Measurements from ENCODE around the gene OLFML2A. TPM values are rescaled to one million over a fixed set of nuclear protein-coding genes. Genes with fewer than 3 reads are reported as not detected.

Gene OLFML2A
- polyA plus RNA-seq, 1 donor, result 11.7 TPM

DNA sequence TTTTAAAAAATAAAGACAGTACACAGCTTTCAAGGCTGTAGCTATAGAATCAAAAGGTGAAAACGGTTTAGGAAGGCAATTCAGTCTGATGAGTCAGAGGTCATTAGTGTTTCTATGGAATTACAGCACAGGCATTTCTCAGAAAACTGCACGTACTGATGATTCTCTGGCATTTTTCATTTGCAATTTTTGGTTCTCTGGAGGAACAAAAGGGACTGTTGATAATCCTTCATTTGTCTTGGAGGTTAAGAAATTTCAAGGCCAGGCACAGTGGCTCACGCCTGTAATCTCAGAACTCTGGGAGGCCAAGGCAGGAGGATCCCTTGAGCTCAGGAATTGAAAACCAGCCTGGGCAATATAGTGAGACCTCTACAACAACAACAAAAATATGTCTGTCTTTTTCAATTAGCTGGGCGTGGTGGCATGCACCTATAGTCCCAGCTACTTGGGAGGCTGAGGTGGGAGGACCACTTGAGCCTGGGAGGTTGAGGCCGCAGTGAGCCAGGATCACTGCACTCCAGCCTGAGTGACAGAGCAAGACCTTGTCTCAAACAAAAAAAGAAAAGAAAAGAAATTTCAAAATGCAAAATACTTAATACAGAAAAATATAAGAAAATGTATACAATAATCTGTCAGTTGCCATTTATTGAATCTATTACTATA lies 33.1 kb upstream of the OLFML2A start:
- Histone ChIP-seq H3K36me3 (ENCODE audit: control insufficient read depth, insufficient read depth, low read length) (no peaks in the 10 kb centered on the region), H3K9me3 (ENCODE audit: control insufficient read depth, low read depth, low read length) (no peaks in the 10 kb centered on the region), H3K4me1 (ENCODE audit: control insufficient read depth, insufficient read depth, low read length) (no peaks in the 10 kb centered on the region), H3K4me3 (ENCODE audit: low read length) (no peak overlapping the region), H3K27ac (ENCODE audit: low read length) (no peak overlapping the region), H3K27me3 (ENCODE audit: control insufficient read depth, insufficient read depth, low read length) (no peaks in the 10 kb centered on the region)
- 29% methylated on average over 1 of the region's 5 CpGs for WGBS (ENCODE audit: insufficient coverage, low lambda C conversion rate)
- peak in 1 of 2 donors; percentile 45 for DNase-seq

DNA sequence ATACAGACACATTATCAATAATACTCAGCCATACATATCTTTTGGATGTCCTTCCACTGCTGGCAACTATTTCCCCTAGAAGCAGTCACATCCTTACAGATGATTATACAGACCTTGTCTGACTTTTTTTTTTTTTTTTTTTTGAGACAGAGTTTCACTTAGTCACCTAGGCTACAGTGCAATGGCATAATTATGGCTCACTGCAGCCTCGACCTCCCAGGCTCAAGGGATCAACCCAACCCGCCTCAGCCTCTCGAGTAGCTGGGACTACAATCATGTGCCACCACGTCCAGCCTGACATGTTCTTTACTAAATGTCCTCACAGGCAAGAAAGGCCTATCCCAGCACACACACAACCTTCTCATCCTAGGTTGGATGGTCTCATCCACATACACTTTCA lies 29.9 kb upstream of the OLFML2A start:
- no peak overlapping the region for H3K4me3 ChIP-seq (ENCODE audit: low read length)
- no peaks in the 10 kb centered on the region for H3K9me3 ChIP-seq (ENCODE audit: control insufficient read depth, low read depth, low read length)
- no peaks in the 10 kb centered on the region for H3K27me3 ChIP-seq (ENCODE audit: control insufficient read depth, insufficient read depth, low read length)
- H3K4me1 ChIP-seq (ENCODE audit: control insufficient read depth, insufficient read depth, low read length), result no peaks in the 10 kb centered on the region
- H3K36me3 ChIP-seq (ENCODE audit: control insufficient read depth, insufficient read depth, low read length), result no peaks in the 10 kb centered on the region
- no peak overlapping the region for H3K27ac ChIP-seq (ENCODE audit: low read length)
- DNase-seq, result no peak
- no CpG with 5 or more reads among the region's 4 CpGs for WGBS (ENCODE audit: insufficient coverage, low lambda C conversion rate)

GRCh38 chr9:124749284-124749683 lies 27.6 kb upstream of the OLFML2A start:
- H3K36me3 ChIP-seq (ENCODE audit: control insufficient read depth, insufficient read depth, low read length), result no peaks in the 10 kb centered on the region
- no peak for DNase-seq
- H3K9me3 ChIP-seq (ENCODE audit: control insufficient read depth, low read depth, low read length), result no peaks in the 10 kb centered on the region
- no peak overlapping the region for H3K27ac ChIP-seq (ENCODE audit: low read length)
- 80% methylated on average over 1 of the region's 3 CpGs for WGBS (ENCODE audit: insufficient coverage, low lambda C conversion rate)
- H3K27me3 ChIP-seq (ENCODE audit: control insufficient read depth, insufficient read depth, low read length), result no peaks in the 10 kb centered on the region
- H3K4me3 ChIP-seq (ENCODE audit: low read length), result no peak overlapping the region
- no peaks in the 10 kb centered on the region for H3K4me1 ChIP-seq (ENCODE audit: control insufficient read depth, insufficient read depth, low read length)

DNA sequence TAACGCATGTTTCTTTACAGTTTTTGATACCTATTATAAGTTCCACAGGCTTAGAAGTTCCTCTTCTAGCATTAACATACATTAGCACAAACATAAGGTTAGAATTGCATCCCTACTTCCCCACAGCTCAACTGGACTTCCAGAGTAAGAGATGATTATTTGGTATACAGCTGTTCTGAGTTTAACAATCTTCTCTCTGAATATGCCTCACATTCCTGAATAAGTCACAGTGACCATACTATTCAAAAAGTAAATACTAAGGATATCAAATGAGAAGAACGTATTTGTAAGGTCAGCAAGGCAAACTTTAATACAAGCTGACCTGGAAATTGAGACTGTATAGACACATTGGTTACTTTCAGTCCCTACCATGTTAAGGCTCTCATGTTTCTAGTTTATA lies 27.2 kb upstream of the OLFML2A start:
- 100% methylated on average over 1 of the region's 2 CpGs for WGBS (ENCODE audit: insufficient coverage, low lambda C conversion rate)
- no peak for DNase-seq

GRCh38 chr9:124752967-124753366 lies 24.0 kb upstream of the OLFML2A start:
- Histone ChIP-seq H3K4me3 (ENCODE audit: low read length) (no peak overlapping the region), H3K27me3 (ENCODE audit: control insufficient read depth, insufficient read depth, low read length) (no peaks in the 10 kb centered on the region), H3K4me1 (ENCODE audit: control insufficient read depth, insufficient read depth, low read length) (peaks cover 2% of the 10 kb centered on the region), H3K36me3 (ENCODE audit: control insufficient read depth, insufficient read depth, low read length) (no peaks in the 10 kb centered on the region), H3K9me3 (ENCODE audit: control insufficient read depth, low read depth, low read length) (no peaks in the 10 kb centered on the region), H3K27ac (ENCODE audit: low read length) (no peak overlapping the region)
- no peak for DNase-seq
- no CpG with 5 or more reads among the region's 1 CpG for WGBS (ENCODE audit: insufficient coverage, low lambda C conversion rate)

More for the DNA sequence above, 27.2 kb upstream of the OLFML2A start:
- H3K4me3 ChIP-seq (ENCODE audit: low read length), result no peak overlapping the region
- no peaks in the 10 kb centered on the region for H3K9me3 ChIP-seq (ENCODE audit: control insufficient read depth, low read depth, low read length)
- H3K27me3 ChIP-seq (ENCODE audit: control insufficient read depth, insufficient read depth, low read length), result no peaks in the 10 kb centered on the region
- no peaks in the 10 kb centered on the region for H3K36me3 ChIP-seq (ENCODE audit: control insufficient read depth, insufficient read depth, low read length)
- H3K4me1 ChIP-seq (ENCODE audit: control insufficient read depth, insufficient read depth, low read length), result no peaks in the 10 kb centered on the region
- no peak overlapping the region for H3K27ac ChIP-seq (ENCODE audit: low read length)

DNA sequence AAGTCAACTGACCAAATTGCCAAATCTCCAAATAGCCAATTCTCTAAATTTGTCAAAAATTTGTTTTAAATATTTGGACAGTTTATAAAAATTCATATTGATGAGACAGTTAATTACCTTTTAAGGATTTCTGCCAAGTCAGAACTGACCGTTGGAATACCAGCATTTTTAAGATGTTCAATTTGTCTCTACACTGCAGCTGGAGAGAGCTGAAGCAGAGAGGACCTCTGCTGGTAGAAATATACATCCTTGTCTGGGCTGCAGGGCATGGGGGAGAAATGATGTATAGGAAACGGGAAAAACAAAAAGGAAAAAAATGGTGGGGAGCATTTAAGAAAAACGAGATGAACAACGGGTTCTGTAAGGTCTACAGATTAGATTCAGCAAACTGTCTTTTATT lies 22.6 kb upstream of the OLFML2A start:
- 38% methylated on average over 3 of the region's 4 CpGs for WGBS (ENCODE audit: insufficient coverage, low lambda C conversion rate)
- H3K27ac ChIP-seq (ENCODE audit: low read length), result no peak overlapping the region
- H3K4me1 ChIP-seq (ENCODE audit: control insufficient read depth, insufficient read depth, low read length), result peaks cover 2% of the 10 kb centered on the region
- no peaks in the 10 kb centered on the region for H3K27me3 ChIP-seq (ENCODE audit: control insufficient read depth, insufficient read depth, low read length)
- no peak overlapping the region for H3K4me3 ChIP-seq (ENCODE audit: low read length)
- DNase-seq, result no peak
- no peaks in the 10 kb centered on the region for H3K9me3 ChIP-seq (ENCODE audit: control insufficient read depth, low read depth, low read length)
- no peaks in the 10 kb centered on the region for H3K36me3 ChIP-seq (ENCODE audit: control insufficient read depth, insufficient read depth, low read length)

- Histone ChIP-seq H3K4me3 (ENCODE audit: low read length) (no peak overlapping the region), H3K9me3 (ENCODE audit: control insufficient read depth, low read depth, low read length) (no peaks in the 10 kb centered on the region), H3K27ac (ENCODE audit: low read length) (no peak overlapping the region), H3K27me3 (ENCODE audit: control insufficient read depth, insufficient read depth, low read length) (no peaks in the 10 kb centered on the region), H3K36me3 (ENCODE audit: control insufficient read depth, insufficient read depth, low read length) (no peaks in the 10 kb centered on the region), H3K4me1 (ENCODE audit: control insufficient read depth, insufficient read depth, low read length) (peaks cover 2% of the 10 kb centered on the region)
- 60% methylated on average over 3 of the region's 3 CpGs for WGBS (ENCODE audit: insufficient coverage, low lambda C conversion rate)
- DNase-seq, result no peak
Observed at GRCh38 chr9:124755061-124755460, 21.9 kb upstream of the OLFML2A start.

GRCh38 chr9:124756011-124756410 lies 20.9 kb upstream of the OLFML2A start:
- Histone ChIP-seq H3K9me3 (ENCODE audit: control insufficient read depth, low read depth, low read length) (no peaks in the 10 kb centered on the region), H3K4me3 (ENCODE audit: low read length) (no peak overlapping the region), H3K27ac (ENCODE audit: low read length) (no peak overlapping the region), H3K36me3 (ENCODE audit: control insufficient read depth, insufficient read depth, low read length) (no peaks in the 10 kb centered on the region), H3K27me3 (ENCODE audit: control insufficient read depth, insufficient read depth, low read length) (no peaks in the 10 kb centered on the region), H3K4me1 (ENCODE audit: control insufficient read depth, insufficient read depth, low read length) (peaks cover 2% of the 10 kb centered on the region)
- WGBS (ENCODE audit: insufficient coverage, low lambda C conversion rate), result 50% methylated on average over 1 of the region's 2 CpGs
- DNase-seq, result no peak

DNA sequence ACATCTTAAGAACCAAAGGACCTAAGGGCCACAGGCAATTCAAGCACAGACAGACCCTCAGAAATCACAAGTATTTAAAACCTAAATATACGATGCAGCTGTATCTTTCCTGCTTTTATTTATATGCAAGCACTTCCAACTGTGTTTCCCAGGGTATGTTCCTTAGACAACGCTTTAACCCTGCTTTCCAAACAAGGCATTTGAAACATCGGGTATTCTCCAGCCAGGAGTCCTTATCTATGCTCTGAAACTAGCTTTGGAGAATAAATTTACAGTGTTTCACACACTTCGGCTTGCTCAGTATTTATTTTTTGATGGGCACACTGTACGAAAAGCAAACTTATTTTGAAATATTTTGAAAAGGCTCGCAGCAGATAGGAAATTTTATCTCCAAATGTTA lies 19.3 kb upstream of the OLFML2A start:
- no peak overlapping the region for H3K27ac ChIP-seq (ENCODE audit: low read length)
- H3K4me1 ChIP-seq (ENCODE audit: control insufficient read depth, insufficient read depth, low read length), result peaks cover 2% of the 10 kb centered on the region
- H3K9me3 ChIP-seq (ENCODE audit: control insufficient read depth, low read depth, low read length), result no peaks in the 10 kb centered on the region
- 50% methylated on average over 2 of the region's 6 CpGs for WGBS (ENCODE audit: insufficient coverage, low lambda C conversion rate)
- H3K4me3 ChIP-seq (ENCODE audit: low read length), result no peak overlapping the region
- no peak for DNase-seq
- H3K36me3 ChIP-seq (ENCODE audit: control insufficient read depth, insufficient read depth, low read length), result no peaks in the 10 kb centered on the region
- H3K27me3 ChIP-seq (ENCODE audit: control insufficient read depth, insufficient read depth, low read length), result no peaks in the 10 kb centered on the region

- Histone ChIP-seq H3K36me3 (ENCODE audit: control insufficient read depth, insufficient read depth, low read length) (no peaks in the 10 kb centered on the region), H3K4me1 (ENCODE audit: control insufficient read depth, insufficient read depth, low read length) (peaks cover 2% of the 10 kb centered on the region), H3K9me3 (ENCODE audit: control insufficient read depth, low read depth, low read length) (no peaks in the 10 kb centered on the region), H3K27me3 (ENCODE audit: control insufficient read depth, insufficient read depth, low read length) (no peaks in the 10 kb centered on the region), H3K27ac (ENCODE audit: low read length) (no peak overlapping the region), H3K4me3 (ENCODE audit: low read length) (no peak overlapping the region)
- DNase-seq, result no peak
- 37% methylated on average over 2 of the region's 3 CpGs for WGBS (ENCODE audit: insufficient coverage, low lambda C conversion rate)
Observed at GRCh38 chr9:124758061-124758460, 18.9 kb upstream of the OLFML2A start.

- H3K4me1 ChIP-seq (ENCODE audit: control insufficient read depth, insufficient read depth, low read length), result peaks cover 2% of the 10 kb centered on the region
- H3K27me3 ChIP-seq (ENCODE audit: control insufficient read depth, insufficient read depth, low read length), result no peaks in the 10 kb centered on the region
- H3K4me3 ChIP-seq (ENCODE audit: low read length), result no peak overlapping the region
- no peaks in the 10 kb centered on the region for H3K9me3 ChIP-seq (ENCODE audit: control insufficient read depth, low read depth, low read length)
- no peaks in the 10 kb centered on the region for H3K36me3 ChIP-seq (ENCODE audit: control insufficient read depth, insufficient read depth, low read length)
- H3K27ac ChIP-seq (ENCODE audit: low read length), result no peak overlapping the region
- no peak for DNase-seq
Observed at GRCh38 chr9:124758691-124759090, 18.2 kb upstream of the OLFML2A start.
